ENCODE data around the gene ABCG4.
"Not testable (repeated sequence)": the region's sequence is repeated elsewhere in the genome, so short reads cannot be mapped to it uniquely, and the experiment has no call there.

Gene ABCG4

DNA sequence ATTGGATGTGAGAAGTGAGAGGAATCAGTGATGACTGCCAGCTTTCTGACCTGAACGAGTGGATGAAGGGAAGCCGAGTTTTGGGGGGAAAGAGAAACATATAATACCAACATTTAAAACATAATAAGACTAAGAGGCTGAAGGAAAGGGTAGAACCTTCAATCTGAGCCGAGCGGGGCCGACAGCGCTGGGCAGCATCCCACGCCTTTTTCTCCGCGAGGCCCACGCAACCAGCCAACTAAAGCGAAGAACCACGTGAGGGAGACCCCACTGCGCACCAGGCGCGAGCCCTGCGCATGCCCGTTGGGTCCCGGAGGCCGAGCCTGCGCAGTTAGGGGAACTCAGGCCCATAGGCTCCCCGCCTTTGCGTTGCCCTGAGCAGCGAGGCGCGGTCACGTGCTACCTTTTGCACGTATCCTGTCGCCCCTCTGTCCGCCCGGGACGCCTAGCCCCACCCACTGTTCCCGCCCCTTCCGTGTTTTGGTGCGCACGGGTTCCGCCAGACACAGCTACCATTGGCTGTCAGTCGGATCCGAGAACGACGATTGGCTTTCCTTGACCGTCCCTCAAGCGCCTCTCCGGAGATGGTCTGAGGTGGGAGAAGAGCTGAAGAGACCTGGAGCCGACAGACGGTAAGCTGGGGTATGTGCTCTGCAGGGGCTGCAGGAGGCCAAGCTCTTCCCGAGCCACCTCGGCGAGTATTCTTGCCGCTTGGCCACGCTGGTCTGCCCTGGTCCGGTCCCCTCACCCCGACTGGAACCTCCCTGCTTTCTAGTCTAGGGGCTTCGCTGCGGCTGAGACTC is 27.6 kb upstream of the ABCG4 start, which contains the start of gene HINFP:
Gene HINFP, plus strand, starts transcription at position 573 of the 803 bp plus-strand sequence. CDS start 5,365 bp downstream, outside the sequence.
- peak; percentile 99 for DNase-seq
- TF ChIP-seq GATA1 (IDR thresholded peaks at IDR 0.05; ENCODE audit: low read depth, low read length) (no peak), POLR2A (IDR thresholded peaks at IDR 0.05; ENCODE audit: low read length) (peak; percentile 85)

- no peak for TF ChIP-seq POLR2A (IDR thresholded peaks at IDR 0.05; ENCODE audit: low read length)
- no peak for TF ChIP-seq GATA1 (IDR thresholded peaks at IDR 0.05; ENCODE audit: low read depth, low read length)
- DNase-seq: no peak
Observed at GRCh38 chr11:119121811-119122124, 27.1 kb upstream of the ABCG4 start.

DNA sequence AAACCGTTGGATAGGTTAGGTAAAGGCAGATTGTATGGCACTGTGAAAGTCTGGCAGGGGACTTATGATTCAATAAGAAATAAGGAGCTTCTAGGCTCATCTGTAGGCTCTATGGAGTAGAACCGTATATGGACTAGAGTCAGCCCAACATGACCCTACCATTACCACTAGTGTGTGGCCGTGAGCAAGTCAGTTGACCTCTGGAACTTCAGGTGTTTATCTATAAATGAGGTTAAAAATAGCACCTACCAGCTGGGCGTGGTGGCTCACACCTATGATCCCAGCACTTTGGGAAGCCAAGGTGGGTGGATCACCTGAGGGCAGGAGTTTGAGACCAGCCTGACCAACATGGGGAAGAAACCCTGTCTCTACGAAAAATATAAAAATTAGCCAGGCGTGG is 23.0 kb upstream of the ABCG4 start:
- no peak for DNase-seq
- no peak for TF ChIP-seq POLR2A (IDR thresholded peaks at IDR 0.05; ENCODE audit: low read length)
- no peak for TF ChIP-seq GATA1 (IDR thresholded peaks at IDR 0.05; ENCODE audit: low read depth, low read length)

GRCh38 chr11:119126675-119127268 is 22.1 kb upstream of the ABCG4 start:
- DNase-seq: no peak

DNA sequence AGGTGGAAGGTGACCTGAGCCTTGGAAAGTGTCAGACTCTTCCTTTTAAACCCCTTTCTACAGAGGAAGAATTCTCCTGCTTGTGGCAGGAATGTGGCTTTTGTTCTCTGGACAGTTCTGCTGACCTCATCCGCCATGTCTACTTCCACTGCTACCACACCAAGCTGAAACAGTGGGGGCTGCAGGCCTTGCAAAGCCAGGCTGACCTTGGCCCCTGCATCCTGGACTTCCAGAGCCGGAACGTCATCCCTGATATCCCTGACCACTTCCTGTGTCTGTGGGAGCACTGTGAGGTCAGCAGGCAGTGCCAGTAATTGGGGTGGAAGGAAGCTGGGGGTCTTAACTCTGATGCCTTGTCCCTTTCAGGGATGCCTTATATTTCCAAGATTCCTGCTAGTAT is 18.2 kb upstream of the ABCG4 start:
- TF ChIP-seq GATA1 (IDR thresholded peaks at IDR 0.05; ENCODE audit: low read depth, low read length): no peak
- TF ChIP-seq POLR2A (IDR thresholded peaks at IDR 0.05; ENCODE audit: low read length): no peak
- no peak for DNase-seq

More at GRCh38 chr11:119126675-119127268, 22.1 kb upstream of the ABCG4 start:
- TF ChIP-seq POLR2A (IDR thresholded peaks at IDR 0.05; ENCODE audit: low read length) (no peak), GATA1 (IDR thresholded peaks at IDR 0.05; ENCODE audit: low read depth, low read length) (no peak)

GRCh38 chr11:119134389-119134978 is 14.4 kb upstream of the ABCG4 start:
- DNase-seq: peak in 1 of 2 experiments; percentile 21
- TF ChIP-seq GATA1 (IDR thresholded peaks at IDR 0.05; ENCODE audit: low read depth, low read length): no peak
- no peak for TF ChIP-seq POLR2A (IDR thresholded peaks at IDR 0.05; ENCODE audit: low read length)

DNA sequence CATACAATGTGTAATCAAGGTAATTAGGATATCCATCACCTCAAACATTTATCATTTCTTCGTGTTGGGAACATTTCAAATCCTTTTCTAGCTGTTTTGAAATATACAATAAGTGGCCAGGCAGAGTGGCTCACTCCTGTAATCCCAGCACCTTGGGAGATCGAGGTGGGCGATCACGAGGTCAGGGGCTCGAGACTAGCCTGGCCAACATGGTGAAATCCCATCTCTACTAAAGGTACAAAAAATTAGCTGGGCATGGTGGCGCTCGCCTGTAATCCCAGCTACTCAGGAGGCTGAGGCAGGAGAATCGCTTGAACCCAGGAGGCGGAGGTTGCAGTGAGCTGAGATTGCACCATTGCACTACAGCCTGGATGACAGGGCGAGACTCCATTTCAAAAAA is 9.6 kb upstream of the ABCG4 start:
- DNase-seq: not testable (repeated sequence)

- no peak for TF ChIP-seq POLR2A (IDR thresholded peaks at IDR 0.05; ENCODE audit: low read length)
- no peak for TF ChIP-seq GATA1 (IDR thresholded peaks at IDR 0.05; ENCODE audit: low read depth, low read length)
- peak; percentile 80 for DNase-seq
Observed at GRCh38 chr11:119144825-119145486, 3.9 kb upstream of the ABCG4 start.

DNA sequence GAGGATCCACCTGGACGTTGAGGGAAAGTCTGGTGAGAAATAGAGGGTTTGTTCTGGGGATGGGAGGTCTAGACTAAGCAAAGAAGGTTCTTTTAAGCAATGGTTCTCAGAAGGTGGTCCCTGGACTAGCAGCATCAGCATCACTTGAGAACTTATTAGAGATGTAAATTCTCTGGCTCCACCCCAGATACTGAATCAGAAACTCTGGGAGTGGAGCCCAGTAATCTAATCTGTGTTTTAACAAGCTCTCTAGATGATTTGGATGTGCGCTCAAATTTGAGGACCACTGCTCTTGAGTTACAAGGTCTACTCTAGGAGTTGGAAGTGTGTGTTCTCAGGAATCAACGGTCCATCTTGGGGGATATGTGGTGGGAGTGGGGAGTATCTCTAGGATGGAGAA is 3.3 kb upstream of the ABCG4 start:
- DNase-seq: no peak
- no peak for TF ChIP-seq POLR2A (IDR thresholded peaks at IDR 0.05; ENCODE audit: low read length)
- TF ChIP-seq GATA1 (IDR thresholded peaks at IDR 0.05; ENCODE audit: low read depth, low read length): no peak

- no peak for DNase-seq
- TF ChIP-seq GATA1 (IDR thresholded peaks at IDR 0.05; ENCODE audit: low read depth, low read length) (no peak), POLR2A (IDR thresholded peaks at IDR 0.05; ENCODE audit: low read length) (no peak)
Observed at GRCh38 chr11:119147604-119148333, 1.1 kb upstream of the ABCG4 start.

- TF ChIP-seq POLR2A (IDR thresholded peaks at IDR 0.05; ENCODE audit: low read length): no peak
- TF ChIP-seq GATA1 (IDR thresholded peaks at IDR 0.05; ENCODE audit: low read depth, low read length): no peak
Observed at GRCh38 chr11:119148720-119149017, 183 bp upstream of the ABCG4 start.

GRCh38 chr11:119149786-119150275 is 979 bp downstream of the ABCG4 start:
- no peak for DNase-seq
- no peak for TF ChIP-seq GATA1 (IDR thresholded peaks at IDR 0.05; ENCODE audit: low read depth, low read length)
- TF ChIP-seq POLR2A (IDR thresholded peaks at IDR 0.05; ENCODE audit: low read length): no peak

More at GRCh38 chr11:119148720-119149017, 183 bp upstream of the ABCG4 start:
- no peak for DNase-seq

DNA sequence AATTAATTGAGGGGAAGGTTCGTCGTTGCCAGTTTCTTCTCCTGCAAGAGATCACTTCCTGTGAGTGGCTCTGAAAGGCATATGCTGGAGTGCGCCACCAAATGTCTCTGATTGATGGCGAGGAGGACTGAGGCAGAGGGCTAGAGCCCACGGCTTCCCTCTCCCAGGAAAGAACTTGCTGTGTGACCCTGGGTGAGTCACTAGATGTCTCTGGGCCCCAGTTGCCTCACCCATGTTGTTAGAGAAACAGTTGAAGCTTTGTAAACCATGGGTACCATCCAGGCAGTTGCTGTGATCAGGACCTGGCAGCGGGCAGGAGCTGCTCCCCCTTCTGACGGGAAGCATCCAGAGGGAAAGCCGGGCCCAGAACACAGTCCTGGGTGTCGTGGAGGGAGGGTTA is 3.2 kb downstream of the ABCG4 start:
- TF ChIP-seq GATA1 (IDR thresholded peaks at IDR 0.05; ENCODE audit: low read depth, low read length) (no peak), POLR2A (IDR thresholded peaks at IDR 0.05; ENCODE audit: low read length) (no peak)

GRCh38 chr11:119152604-119153003 is 3.8 kb downstream of the ABCG4 start:
- TF ChIP-seq POLR2A (IDR thresholded peaks at IDR 0.05; ENCODE audit: low read length) (no peak), GATA1 (IDR thresholded peaks at IDR 0.05; ENCODE audit: low read depth, low read length) (no peak)
- DNase-seq: no peak

More for the DNA sequence above, 3.2 kb downstream of the ABCG4 start:
- no peak for DNase-seq
